Prostate gland (tissue), 2 donors: ENCODE results near the gene MSH2. TPM values are rescaled to one million over a fixed set of nuclear protein-coding genes. Genes with fewer than 3 reads are reported as not detected.
"Not testable (repeated sequence)": the region's sequence is repeated elsewhere in the genome, so short reads cannot be mapped to it uniquely, and the experiment has no call there.

Experiments
- DNase-seq: peaks from one replicate; pipeline ENCODE4 v3.0.0-alpha.2; 2019; ENCODE audit warnings: low spot score
- H3K27ac ChIP-seq, 2 donors: fragments of 200-600 bp; sonication (generic); 2 replicates each; pipeline ENCODE4 v1.5.1; 2017 to 2019
- H3K27me3 ChIP-seq: fragments of 200-600 bp; sonication (generic); replicated peaks from 2 replicates; pipeline ENCODE4 v1.5.1; 2019; ENCODE audit not compliant: insufficient read depth
- H3K36me3 ChIP-seq, 2 donors: fragments of 200-600 bp; sonication (generic); 1 replicate in 1 of 2; 2 replicates in 1 of 2; pipeline versions ENCODE4 v1.5.1 to v1.8.1; 2017 to 2019
- H3K4me1 ChIP-seq: fragments of 200-600 bp; sonication (generic); replicated peaks from 2 replicates; pipeline ENCODE4 v1.5.1; 2019
- H3K4me3 ChIP-seq, 2 donors: fragments of 200-600 bp; sonication (generic); 2 replicates each; pipeline ENCODE4 v1.5.1; 2017 to 2019
- H3K9me3 ChIP-seq: fragments of 200-600 bp; sonication (generic); 2 replicates; pipeline ENCODE4 v1.5.1; 2017
- POLR2A ChIP-seq: fragments of 450-650 bp; IDR thresholded peaks from one replicate; pipeline ENCODE4 v1.6.1; 2016; ENCODE audit warnings: antibody characterized with exemption, mild to moderate bottlenecking
- POLR2AphosphoS5 ChIP-seq: sonication (generic); formaldehyde crosslinking; IDR thresholded peaks from one replicate; pipeline ENCODE4 v1.6.1; 2017; ENCODE audit warnings: antibody characterized with exemption
- WGBS: methylation state at CpG from one replicate; pipeline ENCODE4 v1.1.5; 2018; 5-methylcytosine and 5-hydroxymethylcytosine counted together
- intact Hi-C: fragments of 100-400 bp; cut with DNase I; formaldehyde crosslinking; loops from one replicate; pipeline ENCODE4 v1.14.2; 2022
- total RNA-seq, 2 donors: library from RNA; depleted of rRNA; stranded (reverse); fragments of >200 nt; gene quantifications; one replicate each; pipeline ENCODE4 v1.1.0, GENCODE V29; 2016
- TF ChIP-seq, protein P1 (sequence below), 4 experiments: fragments of 200-600 bp in 2 of 4; fragments of 450-650 bp in 2 of 4; sonication (generic) in 2 of 4; IDR thresholded peaks; 1 replicate in 3 of 4; 2 replicates in 1 of 4; pipeline ENCODE4 v1.5.1; 2016 to 2019; ENCODE audit warnings: antibody characterized with exemption in 4 of 4, mild to moderate bottlenecking in 2 of 4, moderate library complexity in 2 of 4

Gene MSH2
- total RNA-seq, 2 donors from 2014 or later = 14.0 to 17.9 TPM

DNA sequence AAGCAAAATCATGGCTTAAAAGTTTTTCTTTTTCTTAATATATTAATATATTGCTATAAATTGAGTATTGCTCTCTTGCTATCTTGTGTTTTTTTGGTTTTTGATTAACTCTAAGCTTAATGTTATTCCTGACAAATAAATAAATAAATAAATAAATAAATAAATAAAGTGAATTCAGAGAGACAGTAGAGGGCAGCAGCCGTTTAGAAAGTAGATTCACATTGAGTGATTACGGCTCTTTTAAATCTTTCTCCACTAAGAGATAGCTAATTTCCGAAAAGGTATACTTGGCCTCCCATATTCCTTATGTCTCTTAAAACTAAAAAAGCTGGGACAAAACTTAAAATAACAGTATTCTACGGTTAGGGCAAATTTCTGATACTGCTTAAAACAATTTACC lies 34.3 kb downstream of the MSH2 start:
- no peak for DNase-seq
- intact Hi-C loops = loop anchor here (5.0 to 10.0 kb wide), 2 partner anchors 330 to 668 kb away; no protein-coding TSS in a partner anchor
- Histone ChIP-seq H3K9me3 (no peaks in the 10 kb centered on the region), H3K36me3 (no peaks in the 10 kb centered on the region), H3K4me1 (no peaks in the 10 kb centered on the region), H3K27me3 (no peaks in the 10 kb centered on the region), H3K27ac (no peak overlapping the region), H3K4me3 (no peak overlapping the region)
- TF ChIP-seq, protein P1, sequence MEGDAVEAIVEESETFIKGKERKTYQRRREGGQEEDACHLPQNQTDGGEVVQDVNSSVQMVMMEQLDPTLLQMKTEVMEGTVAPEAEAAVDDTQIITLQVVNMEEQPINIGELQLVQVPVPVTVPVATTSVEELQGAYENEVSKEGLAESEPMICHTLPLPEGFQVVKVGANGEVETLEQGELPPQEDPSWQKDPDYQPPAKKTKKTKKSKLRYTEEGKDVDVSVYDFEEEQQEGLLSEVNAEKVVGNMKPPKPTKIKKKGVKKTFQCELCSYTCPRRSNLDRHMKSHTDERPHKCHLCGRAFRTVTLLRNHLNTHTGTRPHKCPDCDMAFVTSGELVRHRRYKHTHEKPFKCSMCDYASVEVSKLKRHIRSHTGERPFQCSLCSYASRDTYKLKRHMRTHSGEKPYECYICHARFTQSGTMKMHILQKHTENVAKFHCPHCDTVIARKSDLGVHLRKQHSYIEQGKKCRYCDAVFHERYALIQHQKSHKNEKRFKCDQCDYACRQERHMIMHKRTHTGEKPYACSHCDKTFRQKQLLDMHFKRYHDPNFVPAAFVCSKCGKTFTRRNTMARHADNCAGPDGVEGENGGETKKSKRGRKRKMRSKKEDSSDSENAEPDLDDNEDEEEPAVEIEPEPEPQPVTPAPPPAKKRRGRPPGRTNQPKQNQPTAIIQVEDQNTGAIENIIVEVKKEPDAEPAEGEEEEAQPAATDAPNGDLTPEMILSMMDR (IDR thresholded peaks at IDR 0.05) = peak in 2 of 4 experiments; percentile 20 to 57
- no peak for TF ChIP-seq POLR2A
- no peak for TF ChIP-seq POLR2AphosphoS5
- 41% methylated on average over 4 of the region's 4 CpGs for WGBS

DNA sequence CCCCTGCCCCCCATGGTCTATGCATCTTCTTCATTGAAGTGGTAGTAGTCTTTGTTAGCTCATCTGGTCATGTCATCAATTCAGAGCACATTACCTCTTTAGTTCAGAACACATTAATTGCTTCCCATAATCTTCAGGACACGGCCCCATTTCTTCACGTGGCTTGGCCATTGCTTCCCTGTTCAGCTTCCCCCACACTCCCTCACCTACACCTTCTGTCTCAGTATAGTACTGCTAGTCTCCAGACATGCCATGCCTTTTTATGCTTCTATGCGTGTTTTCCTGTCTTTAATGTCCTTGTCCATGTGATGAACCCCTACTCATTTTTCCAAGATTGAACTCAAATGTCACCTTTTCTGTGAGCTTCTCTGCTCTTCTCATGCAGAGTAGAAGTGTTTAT lies 35.1 kb downstream of the MSH2 start:
- Histone ChIP-seq H3K27me3 (no peaks in the 10 kb centered on the region), H3K9me3 (no peaks in the 10 kb centered on the region), H3K4me1 (no peaks in the 10 kb centered on the region), H3K27ac (no peak overlapping the region), H3K36me3 (no peaks in the 10 kb centered on the region), H3K4me3 (no peak overlapping the region)
- DNase-seq = no peak
- TF ChIP-seq, protein P1 (IDR thresholded peaks at IDR 0.05) = no peak
- TF ChIP-seq POLR2A (no peak), POLR2AphosphoS5 (no peak)
- intact Hi-C loops = loop anchor here (5.0 to 10.0 kb wide), 2 partner anchors 329 to 667 kb away; no protein-coding TSS in a partner anchor
- WGBS = 85% methylated on average over 3 of the region's 3 CpGs

DNA sequence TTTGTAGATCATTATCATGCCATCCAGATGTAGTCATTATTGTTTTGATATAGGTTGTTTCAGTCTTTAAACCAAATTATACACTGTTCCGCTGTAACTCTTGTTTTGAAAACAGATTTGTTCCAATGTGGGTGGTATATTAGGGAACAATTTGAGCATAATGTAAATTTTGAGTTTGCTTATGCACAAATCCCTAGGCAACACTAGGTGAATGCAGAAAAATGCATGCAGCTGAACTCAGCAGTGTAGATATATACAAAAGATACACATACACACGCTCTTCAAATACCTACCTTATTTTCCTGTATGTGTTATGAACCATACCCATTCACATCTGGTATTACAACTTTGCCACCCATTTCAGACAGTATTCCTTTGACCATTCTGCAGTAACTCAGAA lies 35.8 kb downstream of the MSH2 start:
- H3K9me3 ChIP-seq = no peaks in the 10 kb centered on the region
- H3K4me1 ChIP-seq = no peaks in the 10 kb centered on the region
- WGBS = 92% methylated on average over 2 of the region's 2 CpGs
- no peak overlapping the region for H3K4me3 ChIP-seq
- DNase-seq = no peak
- intact Hi-C loops = loop anchor here (5.0 to 10.0 kb wide), 2 partner anchors 329 to 666 kb away; no protein-coding TSS in a partner anchor
- H3K36me3 ChIP-seq = no peaks in the 10 kb centered on the region
- no peaks in the 10 kb centered on the region for H3K27me3 ChIP-seq
- H3K27ac ChIP-seq = no peak overlapping the region
- no peak for TF ChIP-seq POLR2AphosphoS5
- TF ChIP-seq, protein P1 (IDR thresholded peaks at IDR 0.05) = no peak
- no peak for TF ChIP-seq POLR2A

DNA sequence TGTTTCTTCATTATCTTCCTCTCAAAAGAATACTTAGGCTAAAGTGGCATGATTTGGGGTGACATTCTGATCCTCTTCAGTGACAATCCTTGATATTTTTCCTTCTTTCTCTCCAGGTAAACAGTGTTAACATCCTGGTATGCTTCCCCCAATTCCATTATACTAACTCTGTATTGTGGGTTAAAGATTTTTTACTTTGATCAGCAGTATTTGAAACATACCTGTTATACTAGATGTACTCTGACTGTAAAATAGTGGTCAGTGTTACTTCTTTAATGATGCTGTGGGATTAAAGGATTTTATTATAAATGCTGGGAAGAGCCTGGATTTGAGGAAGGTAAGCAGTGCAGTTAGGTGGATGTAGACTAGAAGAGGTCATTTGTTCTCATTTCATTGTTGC lies 48.8 kb downstream of the MSH2 start:
- H3K36me3 ChIP-seq = no peaks in the 10 kb centered on the region
- intact Hi-C loops = no loop called here
- TF ChIP-seq, protein P1 (IDR thresholded peaks at IDR 0.05) = no peak
- TF ChIP-seq POLR2A (no peak), POLR2AphosphoS5 (no peak)
- DNase-seq = no peak
- H3K9me3 ChIP-seq = no peaks in the 10 kb centered on the region
- no peaks in the 10 kb centered on the region for H3K4me1 ChIP-seq
- H3K27me3 ChIP-seq = no peaks in the 10 kb centered on the region
- H3K27ac ChIP-seq = no peak overlapping the region
- no peak overlapping the region for H3K4me3 ChIP-seq

DNA sequence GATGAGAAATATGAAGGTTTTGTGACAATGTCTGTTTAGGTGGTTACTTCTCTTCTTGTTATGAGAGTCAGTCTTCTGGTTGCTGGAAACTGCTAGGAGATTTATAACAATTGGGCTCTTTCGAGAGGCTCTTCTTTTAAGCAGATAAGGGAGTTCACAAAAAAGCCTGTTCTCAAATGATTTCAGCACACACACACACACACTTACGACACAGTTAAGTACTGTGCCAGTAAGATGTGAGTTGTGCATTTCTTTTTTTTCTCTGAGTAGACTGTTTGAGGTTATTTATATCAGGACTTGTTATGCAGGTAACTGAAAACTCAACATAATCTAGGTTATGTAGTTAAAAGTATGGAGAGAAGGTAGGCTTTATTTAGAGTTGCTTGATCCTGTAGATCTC lies 49.8 kb downstream of the MSH2 start:
- no peak for DNase-seq
- WGBS = 92% methylated on average over 2 of the region's 2 CpGs

DNA sequence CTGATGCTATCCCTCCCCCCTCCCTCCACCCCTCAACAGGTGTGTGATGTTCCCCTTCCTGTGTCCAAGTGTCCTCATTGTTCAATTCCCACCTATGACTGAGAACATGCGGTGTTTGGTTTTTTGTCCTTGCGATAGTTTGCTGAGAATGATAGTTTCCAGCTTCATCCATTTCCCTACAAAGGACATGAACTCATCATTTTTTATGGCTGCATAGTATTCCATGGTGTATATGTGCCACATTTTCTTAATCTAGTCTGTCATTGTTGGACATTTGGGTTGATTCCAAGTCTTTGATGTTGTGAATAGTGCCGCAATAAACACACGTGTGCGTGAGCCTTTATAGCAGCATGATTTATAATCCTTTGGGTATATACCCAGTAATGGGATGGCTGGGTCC lies 51.9 kb downstream of the MSH2 start:
- H3K27ac ChIP-seq, H3K4me1 ChIP-seq, DNase-seq, H3K9me3 ChIP-seq, H3K27me3 ChIP-seq, intact Hi-C loops, H3K36me3 ChIP-seq, H3K4me3 ChIP-seq: not testable (repeated sequence)
- 92% methylated on average over 5 of the region's 5 CpGs for WGBS

More for the DNA sequence above, 49.8 kb downstream of the MSH2 start:
- no peak overlapping the region for H3K4me3 ChIP-seq
- H3K27me3 ChIP-seq = no peaks in the 10 kb centered on the region
- H3K4me1 ChIP-seq = no peaks in the 10 kb centered on the region
- no peak overlapping the region for H3K27ac ChIP-seq
- intact Hi-C loops = no loop called here
- no peaks in the 10 kb centered on the region for H3K9me3 ChIP-seq
- H3K36me3 ChIP-seq = no peaks in the 10 kb centered on the region
- TF ChIP-seq POLR2A = no peak
- TF ChIP-seq, protein P1 (IDR thresholded peaks at IDR 0.05) = no peak
- no peak for TF ChIP-seq POLR2AphosphoS5
